GM23338 (cell line): ENCODE results near the gene KRTAP4-1. TPM values are rescaled to one million over a fixed set of nuclear protein-coding genes. Genes with fewer than 3 reads are reported as not detected.

Experiments used
- ATAC-seq: fragments of 200-7000 bp; cut with Tn5 transposase; 3 replicates; pipeline ENCODE4 v1.9.1; 2020
- DNase-seq: peaks from one replicate; pipeline ENCODE4 v3.0.0-alpha.2; 2015; ENCODE audit warnings: low spot score
- H2AFZ ChIP-seq: fragments of 200-600 bp; sonication (generic); 2 replicates; pipeline ENCODE4 v1.8.0; 2016; ENCODE audit warnings: antibody characterized with exemption, mild to moderate bottlenecking, moderate library complexity
- H3F3A ChIP-seq: fragments of 200-600 bp; sonication (generic); replicated peaks from 2 replicates; pipeline ENCODE4 v1.8.0; 2017; ENCODE audit warnings: antibody characterized with exemption, mixed run types, low read depth
- H3K27ac ChIP-seq: fragments of 200-600 bp; sonication (generic); 2 replicates; pipeline ENCODE4 v1.6.1; 2016; ENCODE audit warnings: low read depth
- H3K27me3 ChIP-seq: fragments of 200-600 bp; sonication (generic); 2 replicates; pipeline ENCODE4 v1.8.0; 2016; ENCODE audit warnings: mild to moderate bottlenecking, mixed run types, moderate library complexity; ENCODE audit not compliant: insufficient read depth
- H3K36me3 ChIP-seq: fragments of 200-600 bp; sonication (generic); 2 replicates; pipeline ENCODE4 v1.8.0; 2016; ENCODE audit warnings: mild to moderate bottlenecking; ENCODE audit not compliant: insufficient read depth
- H3K4me1 ChIP-seq: fragments of 200-600 bp; sonication (generic); 2 replicates; pipeline ENCODE4 v1.8.0; 2016; ENCODE audit warnings: mild to moderate bottlenecking, moderate library complexity; ENCODE audit not compliant: insufficient read depth
- H3K4me2 ChIP-seq: fragments of 200-600 bp; sonication (generic); 2 replicates; pipeline ENCODE4 v1.7.1; 2017; ENCODE audit warnings: mixed run types
- H3K4me3 ChIP-seq: fragments of 200-600 bp; sonication (generic); 2 replicates; pipeline ENCODE4 v1.6.1; 2016; ENCODE audit warnings: mixed run types
- H3K79me2 ChIP-seq: fragments of 200-600 bp; sonication (generic); replicated peaks from 2 replicates; pipeline ENCODE4 v1.8.0; 2017; ENCODE audit warnings: mild to moderate bottlenecking; ENCODE audit not compliant: insufficient read depth
- H3K9me2 ChIP-seq: fragments of 200-600 bp; sonication (generic); 2 replicates; pipeline ENCODE4 v1.8.0; 2017; ENCODE audit not compliant: insufficient read depth
- H4K20me1 ChIP-seq: fragments of 200-600 bp; sonication (generic); replicated peaks from 2 replicates; pipeline ENCODE4 v1.8.0; 2017; ENCODE audit warnings: mild to moderate bottlenecking; ENCODE audit not compliant: insufficient read depth
- H3K27ac Mint-ChIP-seq: 2 replicates; pipeline ENCODE4 v1.8.0; 2020; ENCODE audit warnings: inconsistent platforms, mild to moderate bottlenecking, moderate library complexity, mixed read lengths
- H3K27me3 Mint-ChIP-seq: 3 replicates; pipeline ENCODE4 v1.8.0; 2022; ENCODE audit warnings: low read depth, mild to moderate bottlenecking, moderate library complexity, mixed read lengths, inconsistent platforms; ENCODE audit not compliant: insufficient read depth, poor library complexity
- H3K36me3 Mint-ChIP-seq: 3 replicates; pipeline ENCODE4 v1.8.0; 2021; ENCODE audit warnings: low read depth, mild to moderate bottlenecking, inconsistent platforms, moderate library complexity, mixed read lengths
- H3K4me1 Mint-ChIP-seq: 3 replicates; pipeline ENCODE4 v1.8.0; 2020; ENCODE audit warnings: mild to moderate bottlenecking, inconsistent platforms, mixed read lengths
- H3K4me3 Mint-ChIP-seq: 3 replicates; pipeline ENCODE4 v1.8.0; 2021; ENCODE audit warnings: moderate library complexity, mild to moderate bottlenecking, inconsistent platforms, mixed read lengths
- H3K9me3 Mint-ChIP-seq: 3 replicates; pipeline ENCODE4 v1.8.0; 2020; ENCODE audit warnings: moderate library complexity, mild to moderate bottlenecking, inconsistent platforms, mixed read lengths
- CREB1 ChIP-seq: fragments of 250-450 bp; sonication (Bioruptor Pico); IDR thresholded peaks from 2 replicates; pipeline ENCODE4 v1.5.0; 2020; ENCODE audit warnings: low read depth, mild to moderate bottlenecking, moderate library complexity
- CTCF ChIP-seq, 2 experiments: fragments of 200-600 bp in 1 of 2; sonication (generic) in 1 of 2; conservative IDR thresholded peaks; 2 replicates each; pipeline versions ENCODE4 v1.5.1 to v1.6.1; 2016 to 2017; ENCODE audit warnings: antibody characterized with exemption in 2 of 2, low read depth in 2 of 2, mild to moderate bottlenecking in 2 of 2, moderate library complexity in 1 of 2
- EZH2 ChIP-seq: fragments of 200-600 bp; sonication (generic); IDR thresholded peaks from one replicate; pipeline ENCODE4 v1.8.0; 2017; ENCODE audit warnings: antibody characterized with exemption, mild to moderate bottlenecking, low read depth; ENCODE audit not compliant: unreplicated experiment
- EZH2phosphoT487 ChIP-seq: fragments of 200-600 bp; sonication (generic); IDR thresholded peaks from one replicate; pipeline ENCODE4 v1.8.1; 2018; ENCODE audit warnings: antibody characterized with exemption; ENCODE audit not compliant: unreplicated experiment
- JUNB ChIP-seq: IDR thresholded peaks from one replicate; pipeline ENCODE4 v1.6.1; 2016; ENCODE audit warnings: antibody characterized with exemption; ENCODE audit not compliant: unreplicated experiment
- NANOG ChIP-seq: IDR thresholded peaks from 2 replicates; pipeline ENCODE4 v1.6.1; 2016; ENCODE audit warnings: antibody characterized with exemption, borderline replicate concordance
- POLR2AphosphoS5 ChIP-seq: IDR thresholded peaks from 2 replicates; pipeline ENCODE4 v1.6.1; 2016; ENCODE audit warnings: antibody characterized with exemption, low read depth
- STAT1 ChIP-seq: IDR thresholded peaks from one replicate; pipeline ENCODE4 v1.6.1; 2016; ENCODE audit warnings: antibody characterized with exemption; ENCODE audit not compliant: unreplicated experiment
- ZNF114 ChIP-seq: fragments of 250-450 bp; sonication (Bioruptor Pico); IDR thresholded peaks from 2 replicates; pipeline ENCODE4 v1.5.0; 2020; ENCODE audit warnings: mild to moderate bottlenecking, moderate library complexity
- ZNF331 ChIP-seq: fragments of 250-450 bp; sonication (Bioruptor Pico); IDR thresholded peaks from 2 replicates; pipeline ENCODE4 v1.5.0; 2020; ENCODE audit warnings: low read depth, mild to moderate bottlenecking, moderate library complexity
- ZNF462 ChIP-seq: fragments of 250-450 bp; sonication (Bioruptor Pico); IDR thresholded peaks from 2 replicates; pipeline ENCODE4 v1.5.0; 2020; ENCODE audit warnings: mild to moderate bottlenecking, moderate library complexity
- polyA plus RNA-seq: library from polyadenylated mRNA; unstranded; fragments of >200 nt; fragmentation: Nextera tagmentation; extraction: Ambion mirVana; gene quantifications from 2 replicates; pipeline ENCODE4 v1.2.1, GENCODE V29; 2016
- total RNA-seq: library from RNA; depleted of rRNA; stranded (reverse); fragments of >200 nt; shearing (Covaris generic); gene quantifications from 2 replicates; pipeline ENCODE4 v1.2.3, GENCODE V29; 2014
- TF ChIP-seq, protein P1 (sequence below): IDR thresholded peaks from 2 replicates; pipeline ENCODE4 v1.6.1; 2016; ENCODE audit warnings: antibody characterized with exemption
- TF ChIP-seq, protein P2 (sequence below): IDR thresholded peaks from one replicate; pipeline ENCODE4 v1.6.1; 2018; ENCODE audit warnings: antibody characterized with exemption; ENCODE audit not compliant: unreplicated experiment

KRTAP4-1 gene
- total and polyA plus RNA-seq, 2 experiments from 2014 or later = not detected

DNA sequence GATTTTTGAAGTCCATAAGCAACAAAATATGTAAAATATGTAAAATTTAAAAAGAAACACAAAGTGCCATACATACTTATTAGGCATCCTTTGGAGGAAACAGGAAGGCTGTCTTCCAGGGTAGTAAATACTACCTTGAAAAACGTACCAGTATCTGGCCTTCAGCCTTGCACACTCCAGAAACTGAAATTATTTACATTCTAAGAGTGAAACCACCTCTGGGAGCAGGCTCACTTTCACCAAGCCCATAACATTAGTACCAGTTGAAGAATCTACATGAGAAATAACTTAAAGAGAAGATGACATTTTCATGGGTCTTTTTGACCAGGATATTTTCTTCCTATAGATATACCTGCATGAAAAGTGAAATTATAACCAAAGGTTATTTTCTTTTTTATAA, 11.4 kb upstream of the KRTAP4-1 start:
- H4K20me1 ChIP-seq = no peaks in the 10 kb centered on the region
- ATAC-seq (no peak), DNase-seq (no peak)
- no peaks in the 10 kb centered on the region for H3K36me3 ChIP-seq
- Mint-ChIP-seq H3K4me1 (no peaks in the 10 kb centered on the region), H3K36me3 (no peaks in the 10 kb centered on the region; the same call in 2 of the 3 replicates), H3K27ac (no peak overlapping the region), H3K9me3 (peaks cover 9% of the 10 kb centered on the region; the same call in 2 of the 3 replicates), H3K27me3 (peaks cover 2% of the 10 kb centered on the region), H3K4me3 (no peak overlapping the region)
- H3K4me1 ChIP-seq = no peaks in the 10 kb centered on the region
- H2AFZ ChIP-seq = no peak overlapping the region
- H3K4me3 ChIP-seq = no peak overlapping the region
- H3F3A ChIP-seq = no peaks in the 10 kb centered on the region
- no peaks in the 10 kb centered on the region; the same call in 1 of the 2 replicates for H3K9me2 ChIP-seq
- no peaks in the 10 kb centered on the region for H3K27me3 ChIP-seq
- H3K79me2 ChIP-seq = no peaks in the 10 kb centered on the region
- no peak overlapping the region for H3K4me2 ChIP-seq
- H3K27ac ChIP-seq = no peak overlapping the region
- no peak for TF ChIP-seq STAT1
- TF ChIP-seq CTCF (conservative IDR thresholded peaks at IDR 0.05; ENCODE audit: low read depth in 2 of 2) = no peak
- no peak for TF ChIP-seq ZNF331 (CRISPR knock-in tag)
- TF ChIP-seq, protein P1, sequence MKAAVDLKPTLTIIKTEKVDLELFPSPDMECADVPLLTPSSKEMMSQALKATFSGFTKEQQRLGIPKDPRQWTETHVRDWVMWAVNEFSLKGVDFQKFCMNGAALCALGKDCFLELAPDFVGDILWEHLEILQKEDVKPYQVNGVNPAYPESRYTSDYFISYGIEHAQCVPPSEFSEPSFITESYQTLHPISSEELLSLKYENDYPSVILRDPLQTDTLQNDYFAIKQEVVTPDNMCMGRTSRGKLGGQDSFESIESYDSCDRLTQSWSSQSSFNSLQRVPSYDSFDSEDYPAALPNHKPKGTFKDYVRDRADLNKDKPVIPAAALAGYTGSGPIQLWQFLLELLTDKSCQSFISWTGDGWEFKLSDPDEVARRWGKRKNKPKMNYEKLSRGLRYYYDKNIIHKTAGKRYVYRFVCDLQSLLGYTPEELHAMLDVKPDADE = no peak
- TF ChIP-seq CREB1 = no peak
- TF ChIP-seq, protein P2, sequence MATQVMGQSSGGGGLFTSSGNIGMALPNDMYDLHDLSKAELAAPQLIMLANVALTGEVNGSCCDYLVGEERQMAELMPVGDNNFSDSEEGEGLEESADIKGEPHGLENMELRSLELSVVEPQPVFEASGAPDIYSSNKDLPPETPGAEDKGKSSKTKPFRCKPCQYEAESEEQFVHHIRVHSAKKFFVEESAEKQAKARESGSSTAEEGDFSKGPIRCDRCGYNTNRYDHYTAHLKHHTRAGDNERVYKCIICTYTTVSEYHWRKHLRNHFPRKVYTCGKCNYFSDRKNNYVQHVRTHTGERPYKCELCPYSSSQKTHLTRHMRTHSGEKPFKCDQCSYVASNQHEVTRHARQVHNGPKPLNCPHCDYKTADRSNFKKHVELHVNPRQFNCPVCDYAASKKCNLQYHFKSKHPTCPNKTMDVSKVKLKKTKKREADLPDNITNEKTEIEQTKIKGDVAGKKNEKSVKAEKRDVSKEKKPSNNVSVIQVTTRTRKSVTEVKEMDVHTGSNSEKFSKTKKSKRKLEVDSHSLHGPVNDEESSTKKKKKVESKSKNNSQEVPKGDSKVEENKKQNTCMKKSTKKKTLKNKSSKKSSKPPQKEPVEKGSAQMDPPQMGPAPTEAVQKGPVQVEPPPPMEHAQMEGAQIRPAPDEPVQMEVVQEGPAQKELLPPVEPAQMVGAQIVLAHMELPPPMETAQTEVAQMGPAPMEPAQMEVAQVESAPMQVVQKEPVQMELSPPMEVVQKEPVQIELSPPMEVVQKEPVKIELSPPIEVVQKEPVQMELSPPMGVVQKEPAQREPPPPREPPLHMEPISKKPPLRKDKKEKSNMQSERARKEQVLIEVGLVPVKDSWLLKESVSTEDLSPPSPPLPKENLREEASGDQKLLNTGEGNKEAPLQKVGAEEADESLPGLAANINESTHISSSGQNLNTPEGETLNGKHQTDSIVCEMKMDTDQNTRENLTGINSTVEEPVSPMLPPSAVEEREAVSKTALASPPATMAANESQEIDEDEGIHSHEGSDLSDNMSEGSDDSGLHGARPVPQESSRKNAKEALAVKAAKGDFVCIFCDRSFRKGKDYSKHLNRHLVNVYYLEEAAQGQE = no peak
- no peak for TF ChIP-seq ZNF462 (CRISPR knock-in tag)
- TF ChIP-seq POLR2AphosphoS5 = no peak
- no peak for TF ChIP-seq NANOG
- TF ChIP-seq EZH2 = no peak
- no peak for TF ChIP-seq ZNF114 (CRISPR knock-in tag)
- TF ChIP-seq JUNB = no peak
- TF ChIP-seq EZH2phosphoT487 = no peak
